ENCODE results near the gene FMN1.
A peak's percentile ranks its signal among the peaks of the same experiment; 100 is the strongest.

Gene FMN1

GRCh38 chr15:32861174-32861573, 333.3 kb downstream of the FMN1 start:
- Histone ChIP-seq H3K27me3 (ENCODE audit: low read depth, low read length) (no peaks in the 10 kb centered on the region), H3K36me3 (ENCODE audit: control insufficient read depth in 1 of 2, insufficient read depth in 2 of 2, low read length in 2 of 2) (peaks cover 0 to 2% of the 10 kb centered on the region in 2 donors), H3K4me1 (ENCODE audit: control insufficient read depth in 1 of 2, insufficient read depth in 2 of 2, low read length in 2 of 2) (peaks cover 0 to 10% of the 10 kb centered on the region in 2 donors), H3K4me3 (ENCODE audit: low read depth in 1 of 2, low read length in 2 of 2) (peak overlapping the region in 1 of 2 donors; percentile 41), H3K27ac (ENCODE audit: low read length) (peak overlapping the region; percentile 53), H3K9me3 (ENCODE audit: control insufficient read depth in 1 of 2, low read length in 2 of 2) (no peaks in the 10 kb centered on the region)

GRCh38 chr15:32859996-32860395, 334.5 kb downstream of the FMN1 start:
- no peaks in the 10 kb centered on the region for H3K9me3 ChIP-seq (ENCODE audit: control insufficient read depth in 1 of 2, low read length in 2 of 2)
- no peak overlapping the region for H3K4me3 ChIP-seq (ENCODE audit: low read depth in 1 of 2, low read length in 2 of 2)
- H3K27me3 ChIP-seq (ENCODE audit: low read depth, low read length) = no peaks in the 10 kb centered on the region
- H3K4me1 ChIP-seq (ENCODE audit: control insufficient read depth in 1 of 2, insufficient read depth in 2 of 2, low read length in 2 of 2) = peaks cover 0 to 10% of the 10 kb centered on the region in 2 donors
- no peak overlapping the region for H3K27ac ChIP-seq (ENCODE audit: low read length)
- H3K36me3 ChIP-seq (ENCODE audit: control insufficient read depth in 1 of 2, insufficient read depth in 2 of 2, low read length in 2 of 2) = peaks cover 0 to 3% of the 10 kb centered on the region in 2 donors

- Histone ChIP-seq H3K4me1 (ENCODE audit: control insufficient read depth in 1 of 2, insufficient read depth in 2 of 2, low read length in 2 of 2) (peaks cover 0 to 10% of the 10 kb centered on the region in 2 donors), H3K27ac (ENCODE audit: low read length) (no peak overlapping the region), H3K36me3 (ENCODE audit: control insufficient read depth in 1 of 2, insufficient read depth in 2 of 2, low read length in 2 of 2) (peaks cover 0 to 3% of the 10 kb centered on the region in 2 donors), H3K9me3 (ENCODE audit: control insufficient read depth in 1 of 2, low read length in 2 of 2) (no peaks in the 10 kb centered on the region), H3K27me3 (ENCODE audit: low read depth, low read length) (no peaks in the 10 kb centered on the region), H3K4me3 (ENCODE audit: low read depth in 1 of 2, low read length in 2 of 2) (no peak overlapping the region)
These were observed 335.3 kb downstream of the FMN1 start for GRCh38 chr15:32859251-32859650.

- Histone ChIP-seq H3K27ac (ENCODE audit: low read length) (no peak overlapping the region), H3K36me3 (ENCODE audit: control insufficient read depth in 1 of 2, insufficient read depth in 2 of 2, low read length in 2 of 2) (peaks cover 0 to 3% of the 10 kb centered on the region in 2 donors), H3K4me1 (ENCODE audit: control insufficient read depth in 1 of 2, insufficient read depth in 2 of 2, low read length in 2 of 2) (peaks cover 0 to 10% of the 10 kb centered on the region in 2 donors), H3K4me3 (ENCODE audit: low read depth in 1 of 2, low read length in 2 of 2) (no peak overlapping the region), H3K27me3 (ENCODE audit: low read depth, low read length) (no peaks in the 10 kb centered on the region), H3K9me3 (ENCODE audit: control insufficient read depth in 1 of 2, low read length in 2 of 2) (no peaks in the 10 kb centered on the region)
These were observed 336.8 kb downstream of the FMN1 start for GRCh38 chr15:32857732-32858131.

GRCh38 chr15:32856753-32857152, 337.8 kb downstream of the FMN1 start:
- H3K27ac ChIP-seq (ENCODE audit: low read length) = peak overlapping the region; percentile 61
- H3K27me3 ChIP-seq (ENCODE audit: low read depth, low read length) = no peaks in the 10 kb centered on the region
- peaks cover 0 to 3% of the 10 kb centered on the region in 2 donors for H3K36me3 ChIP-seq (ENCODE audit: control insufficient read depth in 1 of 2, insufficient read depth in 2 of 2, low read length in 2 of 2)
- peaks cover 0 to 10% of the 10 kb centered on the region in 2 donors for H3K4me1 ChIP-seq (ENCODE audit: control insufficient read depth in 1 of 2, insufficient read depth in 2 of 2, low read length in 2 of 2)
- H3K9me3 ChIP-seq (ENCODE audit: control insufficient read depth in 1 of 2, low read length in 2 of 2) = no peaks in the 10 kb centered on the region
- no peak overlapping the region for H3K4me3 ChIP-seq (ENCODE audit: low read depth in 1 of 2, low read length in 2 of 2)

- Histone ChIP-seq H3K4me1 (ENCODE audit: control insufficient read depth in 1 of 2, insufficient read depth in 2 of 2, low read length in 2 of 2) (peaks cover 0 to 10% of the 10 kb centered on the region in 2 donors), H3K36me3 (ENCODE audit: control insufficient read depth in 1 of 2, insufficient read depth in 2 of 2, low read length in 2 of 2) (peaks cover 0 to 9% of the 10 kb centered on the region in 2 donors), H3K9me3 (ENCODE audit: control insufficient read depth in 1 of 2, low read length in 2 of 2) (no peaks in the 10 kb centered on the region), H3K27ac (ENCODE audit: low read length) (peak overlapping the region; percentile 61), H3K4me3 (ENCODE audit: low read depth in 1 of 2, low read length in 2 of 2) (no peak overlapping the region), H3K27me3 (ENCODE audit: low read depth, low read length) (no peaks in the 10 kb centered on the region)
These were observed 338.6 kb downstream of the FMN1 start for GRCh38 chr15:32855942-32856341.

GRCh38 chr15:32853592-32853991, 340.9 kb downstream of the FMN1 start:
- no peak overlapping the region for H3K4me3 ChIP-seq (ENCODE audit: low read depth in 1 of 2, low read length in 2 of 2)
- H3K4me1 ChIP-seq (ENCODE audit: control insufficient read depth in 1 of 2, insufficient read depth in 2 of 2, low read length in 2 of 2) = peaks cover 0 to 10% of the 10 kb centered on the region in 2 donors
- H3K27me3 ChIP-seq (ENCODE audit: low read depth, low read length) = no peaks in the 10 kb centered on the region
- peaks cover 0 to 11% of the 10 kb centered on the region in 2 donors for H3K36me3 ChIP-seq (ENCODE audit: control insufficient read depth in 1 of 2, insufficient read depth in 2 of 2, low read length in 2 of 2)
- no peaks in the 10 kb centered on the region for H3K9me3 ChIP-seq (ENCODE audit: control insufficient read depth in 1 of 2, low read length in 2 of 2)
- H3K27ac ChIP-seq (ENCODE audit: low read length) = no peak overlapping the region

- H3K9me3 ChIP-seq (ENCODE audit: control insufficient read depth in 1 of 2, low read length in 2 of 2) = no peaks in the 10 kb centered on the region
- H3K4me3 ChIP-seq (ENCODE audit: low read depth in 1 of 2, low read length in 2 of 2) = no peak overlapping the region
- no peaks in the 10 kb centered on the region for H3K27me3 ChIP-seq (ENCODE audit: low read depth, low read length)
- H3K36me3 ChIP-seq (ENCODE audit: control insufficient read depth in 1 of 2, insufficient read depth in 2 of 2, low read length in 2 of 2) = peaks cover 0 to 11% of the 10 kb centered on the region in 2 donors
- no peak overlapping the region for H3K27ac ChIP-seq (ENCODE audit: low read length)
- H3K4me1 ChIP-seq (ENCODE audit: control insufficient read depth in 1 of 2, insufficient read depth in 2 of 2, low read length in 2 of 2) = peaks cover 0 to 5% of the 10 kb centered on the region in 2 donors
These were observed 341.7 kb downstream of the FMN1 start for GRCh38 chr15:32852771-32853170.

- Histone ChIP-seq H3K27ac (ENCODE audit: low read length) (no peak overlapping the region), H3K4me3 (ENCODE audit: low read depth in 1 of 2, low read length in 2 of 2) (no peak overlapping the region), H3K36me3 (ENCODE audit: control insufficient read depth in 1 of 2, insufficient read depth in 2 of 2, low read length in 2 of 2) (peaks cover 0 to 11% of the 10 kb centered on the region in 2 donors), H3K27me3 (ENCODE audit: low read depth, low read length) (no peaks in the 10 kb centered on the region), H3K4me1 (ENCODE audit: control insufficient read depth in 1 of 2, insufficient read depth in 2 of 2, low read length in 2 of 2) (no peaks in the 10 kb centered on the region), H3K9me3 (ENCODE audit: control insufficient read depth in 1 of 2, low read length in 2 of 2) (no peaks in the 10 kb centered on the region)
These were observed 342.5 kb downstream of the FMN1 start for GRCh38 chr15:32852017-32852416.

GRCh38 chr15:32851572-32851971, 342.9 kb downstream of the FMN1 start:
- Histone ChIP-seq H3K4me3 (ENCODE audit: low read depth in 1 of 2, low read length in 2 of 2) (no peak overlapping the region), H3K4me1 (ENCODE audit: control insufficient read depth in 1 of 2, insufficient read depth in 2 of 2, low read length in 2 of 2) (no peaks in the 10 kb centered on the region), H3K27ac (ENCODE audit: low read length) (no peak overlapping the region), H3K36me3 (ENCODE audit: control insufficient read depth in 1 of 2, insufficient read depth in 2 of 2, low read length in 2 of 2) (peaks cover 0 to 11% of the 10 kb centered on the region in 2 donors), H3K9me3 (ENCODE audit: control insufficient read depth in 1 of 2, low read length in 2 of 2) (no peaks in the 10 kb centered on the region), H3K27me3 (ENCODE audit: low read depth, low read length) (no peaks in the 10 kb centered on the region)

GRCh38 chr15:32849769-32850668, 344.5 kb downstream of the FMN1 start:
- H3K4me1 ChIP-seq (ENCODE audit: control insufficient read depth in 1 of 2, insufficient read depth in 2 of 2, low read length in 2 of 2) = no peaks in the 10 kb centered on the region
- H3K27ac ChIP-seq (ENCODE audit: low read length) = no peak overlapping the region
- no peaks in the 10 kb centered on the region for H3K9me3 ChIP-seq (ENCODE audit: control insufficient read depth in 1 of 2, low read length in 2 of 2)
- no peak overlapping the region for H3K4me3 ChIP-seq (ENCODE audit: low read depth in 1 of 2, low read length in 2 of 2)
- H3K27me3 ChIP-seq (ENCODE audit: low read depth, low read length) = no peaks in the 10 kb centered on the region
- H3K36me3 ChIP-seq (ENCODE audit: control insufficient read depth in 1 of 2, insufficient read depth in 2 of 2, low read length in 2 of 2) = peaks cover 0 to 8% of the 10 kb centered on the region in 2 donors

All from muscle layer of duodenum (tissue), 2 donors.